Measurements from ENCODE around the gene LRRC39.

Gene LRRC39

DNA sequence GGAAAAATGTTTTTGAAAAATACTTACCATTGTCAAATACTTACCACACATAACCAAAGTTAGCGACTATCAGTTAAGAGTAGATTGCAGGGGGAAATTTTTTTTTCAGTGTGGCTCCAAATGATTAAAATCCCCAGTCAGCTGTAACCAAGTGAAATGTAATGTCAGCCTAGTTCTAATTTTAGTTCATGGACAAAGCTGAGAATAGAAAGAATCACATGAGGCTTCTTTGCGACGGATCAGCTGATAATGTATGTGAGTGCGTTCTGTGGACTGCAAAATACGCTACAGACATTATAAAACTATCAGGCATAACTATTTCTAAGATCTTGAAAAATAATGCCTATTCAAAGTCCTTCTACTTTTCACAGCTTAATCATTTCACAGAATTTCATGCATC is at the start of gene LRRC39:
Gene LRRC39 (minus strand): TSS at position 166 of the 400 bp plus-strand sequence. CDS start 9,740 bp downstream, outside the sequence.
- DNase-seq (ENCODE audit: low read depth in 2 of 2): no peak
- TF ChIP-seq, protein P1, sequence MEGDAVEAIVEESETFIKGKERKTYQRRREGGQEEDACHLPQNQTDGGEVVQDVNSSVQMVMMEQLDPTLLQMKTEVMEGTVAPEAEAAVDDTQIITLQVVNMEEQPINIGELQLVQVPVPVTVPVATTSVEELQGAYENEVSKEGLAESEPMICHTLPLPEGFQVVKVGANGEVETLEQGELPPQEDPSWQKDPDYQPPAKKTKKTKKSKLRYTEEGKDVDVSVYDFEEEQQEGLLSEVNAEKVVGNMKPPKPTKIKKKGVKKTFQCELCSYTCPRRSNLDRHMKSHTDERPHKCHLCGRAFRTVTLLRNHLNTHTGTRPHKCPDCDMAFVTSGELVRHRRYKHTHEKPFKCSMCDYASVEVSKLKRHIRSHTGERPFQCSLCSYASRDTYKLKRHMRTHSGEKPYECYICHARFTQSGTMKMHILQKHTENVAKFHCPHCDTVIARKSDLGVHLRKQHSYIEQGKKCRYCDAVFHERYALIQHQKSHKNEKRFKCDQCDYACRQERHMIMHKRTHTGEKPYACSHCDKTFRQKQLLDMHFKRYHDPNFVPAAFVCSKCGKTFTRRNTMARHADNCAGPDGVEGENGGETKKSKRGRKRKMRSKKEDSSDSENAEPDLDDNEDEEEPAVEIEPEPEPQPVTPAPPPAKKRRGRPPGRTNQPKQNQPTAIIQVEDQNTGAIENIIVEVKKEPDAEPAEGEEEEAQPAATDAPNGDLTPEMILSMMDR (IDR thresholded peaks at IDR 0.05; ENCODE audit: low read depth, low read length): no peak
- H3K4me3 ChIP-seq (replicated peaks in 1 of 2; ENCODE audit: low read depth in 2 of 2, low read length in 2 of 2): no peak within 1 kb of the TSS

DNA sequence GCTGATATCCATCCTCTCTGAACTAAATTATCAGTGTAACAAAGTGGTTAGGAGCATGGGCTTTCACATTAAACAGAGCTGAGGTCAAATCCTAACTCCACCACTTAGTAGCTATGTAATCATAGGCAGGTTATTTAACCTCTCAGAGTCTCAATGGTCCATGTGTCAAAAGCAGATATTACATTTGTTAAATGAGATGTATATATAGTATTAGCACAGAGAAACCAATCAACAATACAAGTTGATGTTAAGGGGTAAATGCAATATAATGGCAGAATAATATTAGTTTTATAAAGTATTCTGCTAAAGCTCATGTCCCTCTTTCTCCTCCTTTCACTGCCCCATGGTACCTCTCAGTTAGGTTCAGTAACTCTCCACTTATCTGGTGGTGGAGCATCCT is 44.4 kb upstream of the LRRC39 start:
- TF ChIP-seq, protein P1 (IDR thresholded peaks at IDR 0.05; ENCODE audit: low read depth, low read length): no peak
- no peak overlapping the region for H3K4me3 ChIP-seq (replicated peaks in 1 of 2; ENCODE audit: low read depth in 2 of 2, low read length in 2 of 2)
- DNase-seq (ENCODE audit: low read depth in 2 of 2): no peak

DNA sequence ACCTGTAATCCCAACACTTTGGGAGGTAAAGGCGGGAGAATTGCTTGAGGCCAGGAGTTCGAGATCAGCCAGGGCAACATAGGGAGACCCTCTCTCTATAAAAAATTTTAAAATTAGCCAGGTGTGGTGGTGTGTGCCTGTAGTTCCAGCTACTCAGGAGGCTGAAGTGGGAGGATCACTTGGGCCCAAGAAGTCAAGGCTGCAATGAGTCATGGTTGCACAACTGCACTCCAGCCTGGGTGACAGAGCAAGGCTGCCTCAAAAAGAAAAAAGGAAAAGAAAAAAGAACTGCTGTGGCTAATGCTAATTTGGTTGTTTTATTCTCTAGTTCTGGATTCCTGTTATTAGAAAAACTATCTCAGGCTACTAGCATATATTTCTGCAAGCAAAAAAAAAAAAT is 41.8 kb upstream of the LRRC39 start:
- no peak overlapping the region for H3K4me3 ChIP-seq (replicated peaks in 1 of 2; ENCODE audit: low read depth in 2 of 2, low read length in 2 of 2)

DNA sequence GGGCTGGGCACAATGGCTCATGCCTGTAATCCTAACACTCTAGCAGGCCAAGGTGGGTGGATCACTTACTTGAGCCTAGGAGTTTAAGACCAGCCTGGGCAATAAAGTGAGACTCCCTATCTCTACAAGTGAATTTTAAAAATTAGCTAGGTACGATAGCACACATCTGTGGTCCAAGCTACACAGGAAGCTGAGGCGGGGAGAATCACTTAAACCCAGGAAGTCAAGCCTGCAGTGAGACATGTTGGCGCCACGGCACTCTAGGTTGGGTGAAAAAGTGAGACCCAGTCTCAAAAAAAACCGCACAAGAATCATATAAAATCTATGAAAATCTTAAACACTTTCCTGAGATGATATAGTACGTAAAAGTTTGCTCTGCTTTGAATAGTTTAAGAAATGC is 41.4 kb upstream of the LRRC39 start:
- no peak overlapping the region for H3K4me3 ChIP-seq (replicated peaks in 1 of 2; ENCODE audit: low read depth in 2 of 2, low read length in 2 of 2)
- no peak for DNase-seq (ENCODE audit: low read depth in 2 of 2)
- TF ChIP-seq, protein P1 (IDR thresholded peaks at IDR 0.05; ENCODE audit: low read depth, low read length): no peak

More for the DNA sequence above, 41.8 kb upstream of the LRRC39 start:
- peak; percentile 6 to 43 for DNase-seq (ENCODE audit: low read depth in 2 of 2)
- TF ChIP-seq, protein P1 (IDR thresholded peaks at IDR 0.05; ENCODE audit: low read depth, low read length): no peak

DNA sequence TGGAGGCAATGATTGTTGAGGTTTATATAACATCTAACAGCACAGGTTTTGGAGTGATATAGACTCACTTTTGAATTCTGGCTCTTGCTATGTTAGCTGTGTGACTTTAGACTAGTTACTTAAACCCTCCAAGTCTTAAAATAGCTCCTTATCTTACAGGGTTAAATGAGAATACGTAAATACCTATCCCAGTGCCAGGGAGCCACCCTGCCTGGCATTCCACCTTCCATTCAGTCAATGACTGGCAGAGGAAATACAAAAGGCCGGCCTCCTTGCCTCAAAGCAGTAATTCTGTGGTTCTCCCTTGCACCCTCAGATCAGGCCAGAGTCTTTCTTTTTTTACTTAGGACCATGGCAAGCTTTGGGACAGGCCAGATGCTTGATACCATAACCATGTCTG is 39.8 kb upstream of the LRRC39 start:
- TF ChIP-seq, protein P1 (IDR thresholded peaks at IDR 0.05; ENCODE audit: low read depth, low read length): no peak
- DNase-seq (ENCODE audit: low read depth in 2 of 2): no peak
- H3K4me3 ChIP-seq (replicated peaks in 1 of 2; ENCODE audit: low read depth in 2 of 2, low read length in 2 of 2): no peak overlapping the region

DNA sequence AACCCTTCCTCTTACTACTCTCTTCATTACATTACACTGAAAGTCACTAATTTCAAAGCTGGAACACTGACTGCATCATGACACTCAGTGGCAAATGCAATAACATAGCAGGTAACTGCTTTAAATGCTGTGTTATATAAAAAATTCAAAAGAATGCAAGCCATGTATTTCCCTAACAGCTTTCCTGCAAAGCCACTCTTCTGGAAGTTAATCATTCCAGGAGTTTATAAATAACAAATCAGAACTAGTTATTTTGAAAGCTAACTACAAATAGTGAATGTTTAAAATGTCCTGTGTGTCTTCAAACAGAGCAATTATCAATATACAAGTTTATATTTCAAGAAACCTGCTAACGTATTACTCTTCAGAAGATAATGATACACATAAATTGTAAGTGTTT is 37.0 kb upstream of the LRRC39 start:
- H3K4me3 ChIP-seq (replicated peaks in 1 of 2; ENCODE audit: low read depth in 2 of 2, low read length in 2 of 2): no peak overlapping the region
- DNase-seq (ENCODE audit: low read depth in 2 of 2): no peak
- TF ChIP-seq, protein P1 (IDR thresholded peaks at IDR 0.05; ENCODE audit: low read depth, low read length): no peak

DNA sequence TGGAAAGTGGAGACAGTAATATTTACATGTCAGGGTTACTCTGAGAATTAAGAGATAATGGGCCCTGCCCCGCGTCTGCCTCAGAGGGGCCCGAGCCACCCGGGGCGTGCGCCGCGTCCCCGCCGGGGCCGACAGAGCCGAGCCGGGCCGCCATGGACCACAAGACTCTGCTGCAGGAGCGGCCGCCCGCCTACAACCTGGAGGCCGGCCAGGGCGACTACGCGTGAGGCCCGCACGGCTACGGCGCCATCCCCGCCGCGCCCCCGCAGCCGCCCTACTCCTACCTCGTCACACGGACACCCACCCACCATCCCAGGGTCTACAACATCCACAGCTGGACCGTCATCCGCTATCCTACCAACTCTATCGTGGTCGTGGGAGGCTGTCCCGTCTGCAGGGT is 35.1 kb upstream of the LRRC39 start:
- no peak for DNase-seq (ENCODE audit: low read depth in 2 of 2)
- H3K4me3 ChIP-seq (replicated peaks in 1 of 2; ENCODE audit: low read depth in 2 of 2, low read length in 2 of 2): no peak overlapping the region
- TF ChIP-seq, protein P1 (IDR thresholded peaks at IDR 0.05; ENCODE audit: low read depth, low read length): no peak
